ENCODE data around the gene DENND1A.

GRCh38 chr9:123834218-123834888 is 95.6 kb downstream of the DENND1A start:
- TF ChIP-seq CTCF (IDR thresholded peaks at IDR 0.05) = no peak
- TF ChIP-seq SIN3A (IDR thresholded peaks at IDR 0.05; ENCODE audit: borderline replicate concordance, insufficient read depth, low read depth, low read length) = no peak
- TF ChIP-seq POLR2AphosphoS5 (IDR thresholded peaks at IDR 0.05; ENCODE audit: low read depth, low read length) = no peak
- no peak for TF ChIP-seq REST (IDR thresholded peaks at IDR 0.05; ENCODE audit: insufficient read depth in 1 of 2, low read depth in 2 of 2, low read length in 1 of 2)
